Mucosa of descending colon (tissue), 3 donors: ENCODE results near the gene HDAC4. TPM values are rescaled to one million over a fixed set of nuclear protein-coding genes. Genes with fewer than 3 reads are reported as not detected.

Source experiments
- ATAC-seq: fragments of 200-7000 bp; cut with Tn5 transposase; one replicate; pipeline ENCODE4 v1.9.1; 2020; ENCODE audit warnings: mild to moderate bottlenecking, moderate library complexity
- DNase-seq, 3 donors: peaks; one replicate each; pipeline ENCODE4 v3.0.0-alpha.2; 2020
- H3K36me3 ChIP-seq: fragments of 200-600 bp; one replicate; pipeline ENCODE4 v1.8.0; 2021; ENCODE audit warnings: low read depth, mild to moderate bottlenecking
- H3K4me1 ChIP-seq: fragments of 200-600 bp; one replicate; pipeline ENCODE4 v1.8.0; 2021; ENCODE audit warnings: low read depth, mild to moderate bottlenecking
- H3K4me3 ChIP-seq: fragments of 200-600 bp; one replicate; pipeline ENCODE4 v1.8.0; 2021; ENCODE audit warnings: mild to moderate bottlenecking
- H3K9me3 ChIP-seq: fragments of 200-600 bp; one replicate; pipeline ENCODE4 v1.8.0; 2021; ENCODE audit warnings: mild to moderate bottlenecking
- CTCF ChIP-seq: fragments of 200-600 bp; IDR thresholded peaks from one replicate; pipeline ENCODE4 v1.8.0; 2022; ENCODE audit warnings: antibody characterized with exemption, mild to moderate bottlenecking
- intact Hi-C, 2 donors: fragments of 100-400 bp; cut with DNase I in 1 of 2; cut with micrococcal nuclease in 1 of 2; formaldehyde crosslinking; loops; one replicate each; pipeline versions ENCODE4 v1.11.0 to v1.11.1; 2022; cut with DNase I, micrococcal nuclease
- total RNA-seq, 3 donors: library from RNA; stranded (reverse); fragmentation: NEBNext Ultra II Directional in 2 of 3; extraction: Animal tissue kit (Norgen Biotek cat#: 25700) in 2 of 3; gene quantifications; one replicate each; pipeline versions ENCODE4 v1.2.1 to v1.2.4, GENCODE V29; 2021 to 2023
- donor health status: DM: no; HTN: no; CAD: no; lungs with moderate emphysema.
- donor health status: DM: no; HTN: no; CAD: no.
- donor health status: DM: no; HTN: yes; CAD: no.

Gene HDAC4
- total RNA-seq, 3 donors from 2014 or later: 41.4 to 147 (median 44.0) TPM

- DNase-seq: peak in 1 of 3 donors; percentile 38
- Histone ChIP-seq H3K9me3 (no peaks in the 10 kb centered on the region), H3K4me1 (peaks cover 29% of the 10 kb centered on the region), H3K4me3 (no peak overlapping the region), H3K36me3 (no peaks in the 10 kb centered on the region)
- ATAC-seq: no peak
- TF ChIP-seq CTCF: no peak
- intact Hi-C loops: no loop called here
These were observed 97.8 kb downstream of the HDAC4 start for GRCh38 chr2:239302808-239303557.

GRCh38 chr2:239302083-239302807 lies 98.6 kb downstream of the HDAC4 start:
- TF ChIP-seq CTCF: no peak
- intact Hi-C loops: no loop called here
- ATAC-seq: no peak
- H3K4me1 ChIP-seq: peaks cover 36% of the 10 kb centered on the region
- no peaks in the 10 kb centered on the region for H3K9me3 ChIP-seq
- H3K36me3 ChIP-seq: no peaks in the 10 kb centered on the region
- peak in 1 of 3 donors; percentile 25 for DNase-seq
- H3K4me3 ChIP-seq: no peak overlapping the region

- peaks cover 44% of the 10 kb centered on the region for H3K4me1 ChIP-seq
- no peak overlapping the region for H3K4me3 ChIP-seq
- H3K9me3 ChIP-seq: no peaks in the 10 kb centered on the region
- no peaks in the 10 kb centered on the region for H3K36me3 ChIP-seq
- ATAC-seq: peak; percentile 2
- no peak for TF ChIP-seq CTCF
- DNase-seq: peak in 1 of 3 donors; percentile 52
- intact Hi-C loops: no loop called here
These were observed 99.7 kb downstream of the HDAC4 start for GRCh38 chr2:239300871-239301735.

GRCh38 chr2:239300242-239300641 lies 100.6 kb downstream of the HDAC4 start:
- Histone ChIP-seq H3K9me3 (no peaks in the 10 kb centered on the region), H3K4me1 (peaks cover 53% of the 10 kb centered on the region), H3K36me3 (no peaks in the 10 kb centered on the region), H3K4me3 (no peak overlapping the region)
- TF ChIP-seq CTCF: no peak
- intact Hi-C loops: no loop called here
- peak in 1 of 3 donors; percentile 30 for DNase-seq
- peak; percentile 2 for ATAC-seq

GRCh38 chr2:239299218-239299939 lies 101.4 kb downstream of the HDAC4 start:
- DNase-seq (peak in 2 of 3 donors; percentile 65 to 71), ATAC-seq (peak; percentile 65)
- Histone ChIP-seq H3K4me3 (no peak overlapping the region), H3K9me3 (no peaks in the 10 kb centered on the region), H3K4me1 (peaks cover 49% of the 10 kb centered on the region), H3K36me3 (no peaks in the 10 kb centered on the region)
- no peak for TF ChIP-seq CTCF
- intact Hi-C loops: no loop called here
